Measurements from ENCODE around the gene PRKN.

Gene PRKN

GRCh38 chr6:162092816-162093502, 634.6 kb downstream of the PRKN start:
- no peak for DNase-seq

DNA sequence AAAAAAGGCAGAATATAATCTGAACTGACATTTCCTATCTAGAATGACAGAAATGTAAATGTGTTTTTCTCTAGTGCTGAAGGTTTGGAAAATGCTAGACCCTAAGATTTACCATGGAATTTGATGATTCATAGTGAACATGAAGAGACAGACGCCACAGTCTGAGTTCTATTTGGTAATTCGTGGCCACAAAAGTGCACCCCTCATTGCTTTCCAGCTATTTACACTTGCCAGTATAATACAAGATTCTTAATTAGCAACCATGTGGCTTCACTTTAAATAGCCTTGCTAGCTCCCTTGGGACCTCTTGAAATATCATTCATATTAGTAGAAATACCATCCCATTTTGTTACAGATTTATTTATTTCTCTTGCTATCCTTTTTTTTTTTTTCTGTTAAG, 636.8 kb downstream of the PRKN start:
- no peak for DNase-seq

DNA sequence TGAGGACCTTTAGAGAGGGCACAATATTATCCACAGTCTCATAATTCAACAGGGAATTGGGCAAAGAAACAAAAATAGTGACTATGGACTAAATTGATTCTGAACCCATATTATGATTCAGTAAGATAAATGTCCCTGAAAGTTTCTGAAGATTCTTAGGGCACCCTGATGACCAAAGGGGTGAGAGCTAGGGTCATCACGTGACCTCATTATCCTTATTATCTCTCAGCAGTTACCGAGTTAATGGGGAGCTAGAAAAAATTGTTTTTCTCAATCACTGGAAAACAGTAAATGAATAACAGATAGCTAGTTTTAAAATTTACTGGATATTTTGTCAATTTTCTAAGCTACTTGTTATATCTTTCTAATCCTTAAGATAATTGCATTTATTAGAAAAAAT, 639.5 kb downstream of the PRKN start:
- no peak for DNase-seq

DNA sequence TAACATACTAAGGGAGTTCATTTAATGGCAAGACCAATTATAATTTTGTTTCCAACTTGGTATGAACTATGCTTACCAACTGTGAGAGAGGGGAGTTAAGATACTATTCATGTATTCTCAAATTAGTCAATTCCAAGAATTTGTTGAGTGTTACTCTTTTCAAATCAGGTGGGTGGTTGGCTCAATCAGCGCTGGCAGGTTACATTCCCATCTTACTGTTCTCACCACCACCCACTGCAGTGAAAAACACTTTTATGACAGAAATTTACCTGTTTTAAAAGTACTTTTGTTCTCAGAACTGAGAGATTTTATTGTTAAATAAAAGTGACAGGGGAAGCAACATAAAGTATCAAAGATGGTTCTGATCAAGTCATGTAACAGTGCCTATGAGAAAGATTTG, 642.0 kb downstream of the PRKN start:
- no peak for DNase-seq

- DNase-seq, result no peak
Measured at GRCh38 chr6:162082520-162082919, 645.0 kb downstream of the PRKN start.

GRCh38 chr6:162078667-162079066, 648.9 kb downstream of the PRKN start:
- no peak for DNase-seq

GRCh38 chr6:162078126-162078525, 649.4 kb downstream of the PRKN start:
- DNase-seq, result no peak

DNA sequence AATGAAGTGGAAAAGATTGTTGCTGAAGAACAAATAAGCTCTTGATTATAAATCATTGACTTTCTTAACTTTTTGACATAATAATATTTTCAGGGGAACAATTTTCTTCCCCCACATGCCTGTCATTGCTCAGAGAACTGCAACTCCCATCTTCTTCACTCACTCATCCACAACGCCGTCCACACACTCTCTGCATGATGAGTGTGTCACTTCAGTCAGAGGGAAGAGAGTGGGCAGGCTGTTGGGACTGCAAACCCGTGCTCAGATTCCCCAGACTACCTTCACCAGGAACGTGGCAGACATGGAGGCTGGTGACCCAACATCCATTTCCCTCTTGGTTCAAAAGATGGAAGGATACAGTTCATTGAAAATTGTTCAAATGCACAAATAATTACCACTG, 650.8 kb downstream of the PRKN start:
- DNase-seq, result no peak

DNA sequence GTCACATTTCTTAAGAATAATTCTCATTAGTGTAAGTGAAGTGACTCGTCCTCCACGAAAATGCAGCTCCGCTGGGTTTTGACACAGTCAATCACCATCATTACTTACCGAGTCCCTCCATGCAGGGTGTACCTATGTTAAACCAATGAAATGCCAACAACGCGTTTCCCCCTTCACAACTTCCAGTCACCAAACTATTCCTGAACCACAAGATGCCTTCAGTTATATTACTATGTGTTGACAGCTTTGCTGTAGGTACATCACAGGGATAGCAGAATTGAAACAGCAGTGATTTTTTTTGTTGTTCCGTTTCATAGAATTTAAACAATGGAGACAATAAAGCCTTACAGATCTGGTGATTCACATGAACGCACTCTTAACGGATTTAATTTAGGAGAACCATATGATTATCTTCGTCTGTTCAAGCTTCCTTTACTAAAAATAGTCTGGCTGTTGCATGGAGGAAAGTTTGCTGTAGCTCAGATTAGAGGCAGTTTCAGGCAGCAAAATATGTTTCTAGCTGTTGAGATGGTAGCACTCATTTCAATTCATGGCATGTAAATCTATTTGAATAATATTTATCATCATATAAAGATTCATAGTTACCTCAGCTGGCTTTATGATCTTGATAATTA, 652.8 kb downstream of the PRKN start:
- no peak for DNase-seq

- no peak for DNase-seq
Measured at GRCh38 chr6:162070639-162071038, 656.9 kb downstream of the PRKN start.

GRCh38 chr6:162069995-162070394, 657.6 kb downstream of the PRKN start:
- DNase-seq, result no peak

DNA sequence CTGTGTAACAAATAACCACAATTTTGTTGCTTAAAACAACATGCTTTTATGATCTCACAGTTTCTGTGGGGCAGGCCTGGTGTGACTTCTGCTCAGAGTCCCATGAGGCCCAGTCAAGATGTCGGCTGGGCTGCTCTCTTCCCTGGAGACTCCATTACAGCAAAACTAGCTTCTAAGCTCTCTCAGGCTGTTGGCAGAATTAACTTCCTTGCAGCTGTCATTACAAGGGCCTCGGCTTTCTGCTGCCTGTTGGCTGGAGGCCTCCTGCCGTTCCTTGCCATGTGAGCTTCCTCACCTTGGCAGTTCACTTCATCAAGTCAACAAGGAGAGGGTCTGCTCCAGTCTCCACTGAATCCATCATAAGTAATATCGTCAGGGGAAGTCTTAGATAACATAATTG, 659.2 kb downstream of the PRKN start:
- DNase-seq, result no peak

GRCh38 chr6:162063666-162064065, 663.9 kb downstream of the PRKN start:
- DNase-seq, result no peak

GRCh38 chr6:162058281-162058875, 669.2 kb downstream of the PRKN start:
- DNase-seq, result no peak

- no peak for DNase-seq
Measured at GRCh38 chr6:162056745-162057144, 670.8 kb downstream of the PRKN start.

- DNase-seq, result no peak
Measured at GRCh38 chr6:162056061-162056460, 671.5 kb downstream of the PRKN start.

DNA sequence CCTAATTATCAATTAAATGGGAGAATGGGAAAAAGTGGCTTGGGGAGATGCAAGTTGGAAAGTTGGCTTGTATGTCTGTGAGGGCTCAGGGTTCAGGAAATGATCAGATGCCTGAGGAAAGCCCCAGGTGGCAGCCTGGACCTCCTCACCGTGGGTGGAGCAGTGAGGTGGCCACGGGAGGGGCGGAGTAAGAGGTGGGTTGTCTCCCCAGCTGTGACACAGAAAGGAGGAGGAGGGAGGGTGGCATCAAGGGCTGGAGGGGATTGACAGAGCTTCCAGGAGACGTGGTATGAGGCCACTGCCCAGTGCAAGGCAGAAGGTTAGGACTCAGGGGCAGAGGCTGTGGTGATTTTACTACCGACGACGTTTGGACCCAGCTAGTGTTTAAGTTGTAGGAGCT, 672.2 kb downstream of the PRKN start:
- no peak for DNase-seq

DNA sequence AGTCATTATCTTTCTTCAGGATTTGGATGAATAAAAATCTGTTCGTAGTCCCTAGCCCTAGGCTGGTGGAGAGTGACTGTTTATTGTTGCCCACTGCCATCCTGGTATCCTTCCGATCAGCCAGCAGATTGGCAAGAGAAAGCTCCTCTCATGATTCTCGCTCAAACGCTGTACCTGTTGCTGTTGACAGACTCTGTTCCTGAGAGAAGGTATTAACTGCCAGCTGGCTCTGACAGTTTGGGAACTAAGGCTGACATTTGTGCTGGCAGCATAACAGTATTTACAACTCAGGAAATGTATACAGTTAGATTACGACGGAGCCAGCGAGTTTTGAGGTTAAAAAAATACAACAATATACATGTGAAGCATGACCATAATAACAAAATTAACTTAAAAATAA, 674.5 kb downstream of the PRKN start:
- DNase-seq, result no peak

DNA sequence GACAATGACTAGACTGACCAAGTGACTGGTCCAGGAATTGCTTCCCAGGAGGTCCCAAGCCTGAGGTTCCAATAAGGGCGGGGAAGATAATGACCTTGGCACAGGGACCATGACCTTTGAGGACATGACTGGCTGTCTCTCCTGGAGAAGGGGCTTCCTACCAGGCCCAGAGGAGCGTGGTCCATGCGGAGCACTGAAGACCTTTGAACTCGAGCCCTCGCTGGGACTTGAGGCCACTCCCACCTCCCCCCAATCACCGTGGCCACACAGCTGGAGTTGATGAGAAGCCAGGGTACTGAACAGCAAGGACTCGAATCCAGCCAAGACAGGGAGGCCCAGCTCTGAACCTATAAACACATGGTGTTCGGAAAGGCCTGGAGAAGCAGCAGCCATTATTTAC, 677.0 kb downstream of the PRKN start:
- DNase-seq, result no peak

DNA sequence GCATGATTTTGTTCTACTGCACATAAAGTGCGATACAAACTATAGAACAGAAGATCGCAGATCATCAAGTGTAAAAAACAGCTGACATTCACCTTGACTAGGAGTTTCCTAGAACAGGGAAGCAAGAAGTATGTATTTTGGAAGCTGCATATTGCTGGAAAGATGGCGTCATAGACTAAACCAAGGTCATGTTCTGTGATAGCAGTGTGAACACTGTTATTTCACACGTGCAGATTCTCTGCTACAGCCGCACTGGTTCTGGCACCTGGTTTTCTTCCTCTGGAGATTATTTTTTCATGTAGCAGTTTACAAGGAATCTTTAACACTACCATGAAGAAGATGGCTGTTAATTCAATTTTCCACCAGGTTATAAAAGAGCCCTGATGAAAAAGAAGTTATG, 681.2 kb downstream of the PRKN start:
- no peak for DNase-seq

- no peak for DNase-seq
Measured at GRCh38 chr6:162032620-162033019, 694.9 kb downstream of the PRKN start.

GRCh38 chr6:162029873-162030576, 697.5 kb downstream of the PRKN start:
- no peak for DNase-seq

DNA sequence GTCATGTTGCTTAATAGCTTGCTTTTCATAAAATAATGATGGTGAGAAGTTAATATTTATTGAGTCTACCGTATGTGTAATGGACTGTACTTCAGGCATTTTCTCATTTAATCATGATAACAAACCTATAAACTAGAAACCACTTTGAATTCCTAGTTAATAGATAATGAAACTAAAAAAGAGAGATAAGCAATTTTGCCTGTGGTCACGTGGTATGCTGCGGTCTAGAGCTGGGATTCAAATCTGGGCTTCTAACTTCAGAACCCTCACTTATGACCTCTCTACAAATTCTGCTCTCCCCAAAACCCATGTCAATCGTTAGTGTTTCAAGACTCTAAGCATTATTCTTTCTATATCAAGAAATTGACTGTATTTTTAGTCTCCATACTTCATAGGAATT, 700.7 kb downstream of the PRKN start:
- no peak for DNase-seq

GRCh38 chr6:162026031-162026430, 701.5 kb downstream of the PRKN start:
- no peak for DNase-seq

Data from femur (tissue), 1 donor.